GM18511 (cell line): ENCODE measurements around the gene GABRR2.

ENCODE experiments used
- ATAC-seq: cut with Tn5 transposase; IDR thresholded peaks from one replicate; pipeline ENCODE4 v1.9.1; 2021; ENCODE audit warnings: mild to moderate bottlenecking, moderate library complexity; ENCODE audit not compliant: unreplicated experiment

The GABRR2 gene

GRCh38 chr6:89216411-89216810 is 98.7 kb downstream of the GABRR2 start:
- no peak for ATAC-seq

- ATAC-seq = no peak
These were observed 99.7 kb downstream of the GABRR2 start for GRCh38 chr6:89215391-89215790.

- ATAC-seq = no peak
These were observed 100.9 kb downstream of the GABRR2 start for GRCh38 chr6:89214197-89214596.

- ATAC-seq = no peak
These were observed 102.6 kb downstream of the GABRR2 start for GRCh38 chr6:89212472-89212871.

GRCh38 chr6:89209457-89209856 is 105.6 kb downstream of the GABRR2 start:
- ATAC-seq = no peak

- no peak for ATAC-seq
These were observed 106.5 kb downstream of the GABRR2 start for GRCh38 chr6:89208551-89208950.
